ENCODE measurements around the gene SLCO2A1.

The SLCO2A1 gene

DNA sequence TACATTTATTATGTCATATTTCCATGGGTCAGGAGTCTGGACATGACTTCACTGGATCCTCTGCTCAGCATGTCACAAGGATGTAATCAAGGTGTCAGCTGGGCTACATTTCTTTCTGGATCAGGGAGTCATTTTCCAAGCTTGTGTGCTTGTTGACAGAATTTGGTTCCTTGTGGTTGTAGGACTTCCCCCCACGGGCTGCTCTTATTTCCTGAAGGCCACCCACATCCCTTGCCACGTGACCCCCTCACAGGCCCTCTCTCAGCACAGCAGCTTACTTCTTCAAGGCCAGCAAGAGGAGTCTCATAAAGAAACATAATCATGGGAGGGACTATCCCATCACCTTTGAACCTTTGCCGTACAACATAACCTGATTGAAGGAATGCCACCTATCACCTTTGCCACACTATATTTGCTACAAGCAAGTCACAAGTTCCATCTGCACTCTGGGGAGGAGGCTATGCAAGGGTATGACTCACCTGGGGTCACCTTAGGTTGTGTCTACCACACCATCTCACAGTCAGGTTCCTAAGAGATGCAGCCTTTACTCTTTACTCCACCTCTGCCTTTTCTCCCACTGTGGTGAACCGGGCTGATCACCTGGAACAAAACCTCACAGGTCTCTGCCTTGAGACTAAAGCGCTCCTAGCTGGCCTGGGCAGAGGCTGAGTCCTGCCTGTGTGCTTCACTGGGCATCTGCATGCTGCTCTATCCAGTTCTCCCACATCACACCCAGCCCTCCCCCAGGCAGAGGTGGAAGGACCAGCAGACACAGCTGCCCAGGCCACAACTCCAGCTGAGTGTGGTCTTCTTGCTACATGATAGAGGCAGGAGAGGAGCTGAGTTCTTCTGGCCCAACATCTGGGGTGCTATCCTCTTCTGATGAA lies 147.5 kb downstream of the SLCO2A1 start:
- no peaks in the 10 kb centered on the region for H3K79me2 ChIP-seq (ENCODE audit: insufficient read depth, low read depth)
- no peak overlapping the region for H2AFZ ChIP-seq (ENCODE audit: low read depth)
- H4K20me1 ChIP-seq (ENCODE audit: insufficient read depth) = no peaks in the 10 kb centered on the region
- no peak overlapping the region for H3K4me2 ChIP-seq
- no peak overlapping the region for H3K9ac ChIP-seq
- no peaks in the 10 kb centered on the region for H3K27me3 ChIP-seq (ENCODE audit: insufficient read depth, low read depth)
- H3K4me3 ChIP-seq (IDR thresholded peaks at IDR 0.05; ENCODE audit: insufficient read depth, low read depth, low read length) = no peak overlapping the region
- H3K36me3 ChIP-seq (ENCODE audit: insufficient read depth) = no peaks in the 10 kb centered on the region
- H3K4me1 ChIP-seq (ENCODE audit: low read depth, poor library complexity, severe bottlenecking) = no peaks in the 10 kb centered on the region
- TF ChIP-seq, protein P1, sequence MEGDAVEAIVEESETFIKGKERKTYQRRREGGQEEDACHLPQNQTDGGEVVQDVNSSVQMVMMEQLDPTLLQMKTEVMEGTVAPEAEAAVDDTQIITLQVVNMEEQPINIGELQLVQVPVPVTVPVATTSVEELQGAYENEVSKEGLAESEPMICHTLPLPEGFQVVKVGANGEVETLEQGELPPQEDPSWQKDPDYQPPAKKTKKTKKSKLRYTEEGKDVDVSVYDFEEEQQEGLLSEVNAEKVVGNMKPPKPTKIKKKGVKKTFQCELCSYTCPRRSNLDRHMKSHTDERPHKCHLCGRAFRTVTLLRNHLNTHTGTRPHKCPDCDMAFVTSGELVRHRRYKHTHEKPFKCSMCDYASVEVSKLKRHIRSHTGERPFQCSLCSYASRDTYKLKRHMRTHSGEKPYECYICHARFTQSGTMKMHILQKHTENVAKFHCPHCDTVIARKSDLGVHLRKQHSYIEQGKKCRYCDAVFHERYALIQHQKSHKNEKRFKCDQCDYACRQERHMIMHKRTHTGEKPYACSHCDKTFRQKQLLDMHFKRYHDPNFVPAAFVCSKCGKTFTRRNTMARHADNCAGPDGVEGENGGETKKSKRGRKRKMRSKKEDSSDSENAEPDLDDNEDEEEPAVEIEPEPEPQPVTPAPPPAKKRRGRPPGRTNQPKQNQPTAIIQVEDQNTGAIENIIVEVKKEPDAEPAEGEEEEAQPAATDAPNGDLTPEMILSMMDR (conservative IDR thresholded peaks at IDR 0.05; ENCODE audit: low read depth, low read length) = no peak
- H3K27ac ChIP-seq = no peak overlapping the region

DNA sequence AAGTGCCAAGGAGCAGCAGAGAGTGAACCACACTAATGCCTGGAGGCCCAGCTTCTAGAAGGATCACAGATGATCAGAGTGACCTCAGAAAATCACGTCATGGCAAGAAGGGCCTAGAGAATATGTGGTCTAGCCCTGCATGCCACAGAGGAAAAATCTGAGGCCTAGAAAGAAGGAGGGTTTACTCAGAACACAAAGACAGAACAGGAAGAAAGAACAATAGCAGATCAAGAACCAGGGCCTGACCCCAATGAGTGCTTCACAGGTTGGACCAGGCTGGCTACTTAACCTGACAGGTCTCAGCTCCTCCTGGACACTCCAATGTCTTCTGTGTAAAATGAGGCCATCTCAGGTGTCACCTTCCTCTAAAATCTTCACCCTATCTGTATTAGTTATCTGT lies 148.2 kb downstream of the SLCO2A1 start:
- Histone ChIP-seq H3K79me2 (ENCODE audit: insufficient read depth, low read depth) (no peaks in the 10 kb centered on the region), H3K27ac (no peak overlapping the region), H2AFZ (ENCODE audit: low read depth) (no peak overlapping the region), H3K9ac (no peak overlapping the region), H3K4me1 (ENCODE audit: low read depth, poor library complexity, severe bottlenecking) (no peaks in the 10 kb centered on the region), H4K20me1 (ENCODE audit: insufficient read depth) (no peaks in the 10 kb centered on the region), H3K4me2 (no peak overlapping the region), H3K27me3 (ENCODE audit: insufficient read depth, low read depth) (no peaks in the 10 kb centered on the region), H3K36me3 (ENCODE audit: insufficient read depth) (no peaks in the 10 kb centered on the region), H3K4me3 (IDR thresholded peaks at IDR 0.05; ENCODE audit: insufficient read depth, low read depth, low read length) (no peak overlapping the region)
- TF ChIP-seq, protein P1 (conservative IDR thresholded peaks at IDR 0.05; ENCODE audit: low read depth, low read length) = no peak

DNA sequence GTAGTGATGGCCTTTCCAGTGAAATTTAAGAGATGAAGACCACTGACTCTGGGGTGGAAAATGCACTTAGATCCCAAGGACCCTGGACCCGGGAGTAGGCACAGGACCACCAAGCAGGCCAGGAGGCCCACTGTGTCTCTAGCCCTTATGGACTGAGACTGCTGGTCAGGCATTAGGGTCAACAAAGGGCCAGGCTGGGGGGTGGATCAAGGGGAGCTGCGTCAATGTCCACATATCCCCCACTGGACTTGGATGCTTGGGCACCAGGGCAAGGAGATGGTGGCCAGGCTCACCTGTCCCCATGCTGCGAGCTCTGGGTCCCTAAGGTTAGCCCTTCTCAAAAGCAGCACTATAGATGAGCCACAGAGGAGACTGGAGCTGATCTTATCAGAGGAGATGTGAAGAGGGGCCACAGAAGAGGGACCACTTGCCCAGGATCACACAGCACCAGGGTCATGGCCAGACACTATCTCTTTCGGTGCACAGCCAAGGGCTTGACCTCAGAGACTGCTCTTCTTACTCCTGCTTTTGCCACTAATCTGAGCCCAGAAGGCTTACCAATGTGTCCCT lies 148.8 kb downstream of the SLCO2A1 start:
- no peaks in the 10 kb centered on the region for H3K27me3 ChIP-seq (ENCODE audit: insufficient read depth, low read depth)
- no peaks in the 10 kb centered on the region for H3K79me2 ChIP-seq (ENCODE audit: insufficient read depth, low read depth)
- H3K4me3 ChIP-seq (IDR thresholded peaks at IDR 0.05; ENCODE audit: insufficient read depth, low read depth, low read length) = no peak overlapping the region
- no peaks in the 10 kb centered on the region for H3K4me1 ChIP-seq (ENCODE audit: low read depth, poor library complexity, severe bottlenecking)
- TF ChIP-seq, protein P1 (conservative IDR thresholded peaks at IDR 0.05; ENCODE audit: low read depth, low read length) = no peak
- H3K4me2 ChIP-seq = no peak overlapping the region
- no peak overlapping the region for H3K9ac ChIP-seq
- H3K27ac ChIP-seq = no peak overlapping the region
- no peak overlapping the region for H2AFZ ChIP-seq (ENCODE audit: low read depth)
- no peaks in the 10 kb centered on the region for H3K36me3 ChIP-seq (ENCODE audit: insufficient read depth)
- no peaks in the 10 kb centered on the region for H4K20me1 ChIP-seq (ENCODE audit: insufficient read depth)

DNA sequence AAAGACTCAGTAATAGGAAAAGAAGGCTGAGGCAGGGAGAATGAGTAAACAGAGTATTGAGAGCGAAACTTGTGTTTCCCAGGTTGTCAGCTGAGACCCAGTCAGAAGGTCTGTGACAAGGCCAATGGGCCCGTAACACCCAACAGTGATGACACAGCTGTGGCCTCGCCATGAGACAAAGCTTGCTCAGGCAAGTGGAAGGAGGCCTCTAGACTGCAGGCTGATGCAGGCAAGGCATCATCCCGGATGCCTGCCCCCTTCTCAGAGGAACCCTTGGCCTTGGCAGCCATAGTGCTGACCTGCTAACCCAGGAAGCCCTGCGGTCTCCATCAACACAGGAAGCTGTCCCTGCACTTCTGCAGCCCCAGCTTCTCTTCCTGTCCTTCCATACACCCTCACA lies 149.4 kb downstream of the SLCO2A1 start:
- TF ChIP-seq, protein P1 (conservative IDR thresholded peaks at IDR 0.05; ENCODE audit: low read depth, low read length) = no peak
- Histone ChIP-seq H3K27ac (no peak overlapping the region), H3K9ac (no peak overlapping the region), H3K4me3 (IDR thresholded peaks at IDR 0.05; ENCODE audit: insufficient read depth, low read depth, low read length) (no peak overlapping the region), H3K4me2 (no peak overlapping the region), H2AFZ (ENCODE audit: low read depth) (no peak overlapping the region; the same call in 1 of the 2 replicates), H4K20me1 (ENCODE audit: insufficient read depth) (no peaks in the 10 kb centered on the region), H3K4me1 (ENCODE audit: low read depth, poor library complexity, severe bottlenecking) (no peaks in the 10 kb centered on the region), H3K79me2 (ENCODE audit: insufficient read depth, low read depth) (no peaks in the 10 kb centered on the region), H3K27me3 (ENCODE audit: insufficient read depth, low read depth) (no peaks in the 10 kb centered on the region), H3K36me3 (ENCODE audit: insufficient read depth) (no peaks in the 10 kb centered on the region)

Measured in KMS-11 (cell line).